GM12878 (cell line): ENCODE measurements around the gene PIK3C2B. TPM values are rescaled to one million over a fixed set of nuclear protein-coding genes. Genes with fewer than 3 reads are reported as not detected.

ENCODE experiments used
- ATF7 ChIP-seq: fragments of 450-650 bp; IDR thresholded peaks from 2 replicates; pipeline ENCODE4 v1.6.1; 2016; ENCODE audit warnings: low read depth, mild to moderate bottlenecking
- BCL3 ChIP-seq: IDR thresholded peaks from 2 replicates; pipeline ENCODE4 v1.6.1; 2011; ENCODE audit warnings: borderline replicate concordance, low read depth, mild to moderate bottlenecking, moderate library complexity, low read length; ENCODE audit not compliant: insufficient read depth, poor library complexity, severe bottlenecking
- BRCA1 ChIP-seq: IDR thresholded peaks from 2 replicates; pipeline ENCODE4 v1.6.1; 2011; ENCODE audit warnings: low read depth, low read length, improper control_type of control experiment
- CBX5 ChIP-seq: sonication (generic); IDR thresholded peaks from 2 replicates; pipeline ENCODE4 v1.6.1; 2016; ENCODE audit warnings: low read depth, moderate library complexity, mild to moderate bottlenecking, inconsistent platforms
- CHD2 ChIP-seq: IDR thresholded peaks from 2 replicates; pipeline ENCODE4 v1.6.1; 2011; ENCODE audit warnings: low read depth, low read length, improper control_type of control experiment, borderline replicate concordance
- CREM ChIP-seq: IDR thresholded peaks from 2 replicates; pipeline ENCODE4 v1.6.1; 2014; ENCODE audit warnings: antibody characterized with exemption, low read depth
- EP300 ChIP-seq, 2 experiments: fragments of 150-350 bp in 1 of 2; IDR thresholded peaks; 2 replicates each; pipeline ENCODE4 v1.6.1; 2011 to 2012; ENCODE audit warnings: low read depth in 2 of 2, low read length in 2 of 2, borderline replicate concordance in 1 of 2, improper control_type of control experiment in 1 of 2, inconsistent platforms in 1 of 2; ENCODE audit not compliant: control insufficient read depth in 1 of 2
- FOXK2 ChIP-seq: fragments of 450-650 bp; IDR thresholded peaks from 2 replicates; pipeline ENCODE4 v1.6.1; 2017; ENCODE audit warnings: mild to moderate bottlenecking, moderate library complexity
- FOXM1 ChIP-seq: IDR thresholded peaks from 2 replicates; pipeline ENCODE4 v1.6.1; 2012; ENCODE audit warnings: low read depth, mild to moderate bottlenecking, inconsistent platforms, low read length, moderate library complexity
- HCFC1 ChIP-seq: fragments of 150-350 bp; IDR thresholded peaks from 2 replicates; pipeline ENCODE4 v1.6.1; 2014; ENCODE audit warnings: low read length
- IKZF2 ChIP-seq, 2 experiments: fragments of 450-650 bp; IDR thresholded peaks; 2 replicates each; pipeline ENCODE4 v1.6.1; 2017; ENCODE audit warnings: mild to moderate bottlenecking in 2 of 2, moderate library complexity in 2 of 2
- JUNB ChIP-seq: IDR thresholded peaks from 2 replicates; pipeline ENCODE4 v1.6.1; 2016; ENCODE audit warnings: antibody characterized with exemption, mild to moderate bottlenecking
- KLF5 ChIP-seq: fragments of 450-650 bp; IDR thresholded peaks from 2 replicates; pipeline ENCODE4 v1.6.1; 2014; ENCODE audit warnings: mild to moderate bottlenecking; ENCODE audit not compliant: partially characterized antibody
- MEF2B ChIP-seq: fragments of 450-650 bp; IDR thresholded peaks from 2 replicates; pipeline ENCODE4 v1.6.1; 2018; ENCODE audit warnings: mild to moderate bottlenecking, moderate library complexity; ENCODE audit not compliant: partially characterized antibody, poor library complexity, severe bottlenecking
- MXI1 ChIP-seq: fragments of 150-350 bp; IDR thresholded peaks from 2 replicates; pipeline ENCODE4 v1.6.1; 2011; ENCODE audit warnings: low read depth, mild to moderate bottlenecking, inconsistent platforms, low read length, improper control_type of control experiment
- MYC ChIP-seq: IDR thresholded peaks from 2 replicates; pipeline ENCODE4 v1.6.1; 2011; ENCODE audit warnings: mild to moderate bottlenecking, low read length, moderate library complexity, inconsistent platforms; ENCODE audit not compliant: insufficient read depth, insufficient replicate concordance, insufficient read length, severe bottlenecking
- PAX5 ChIP-seq: IDR thresholded peaks from 2 replicates; pipeline ENCODE4 v1.6.1; 2011; ENCODE audit warnings: low read depth, low read length, borderline replicate concordance
- PML ChIP-seq: IDR thresholded peaks from 2 replicates; pipeline ENCODE4 v1.6.1; 2012; ENCODE audit warnings: low read length, inconsistent platforms
- RELA ChIP-seq: fragments of 450-650 bp; IDR thresholded peaks from 2 replicates; pipeline ENCODE4 v1.8.0; 2014; ENCODE audit warnings: borderline replicate concordance; ENCODE audit not compliant: partially characterized antibody
- SMAD5 ChIP-seq: IDR thresholded peaks from 2 replicates; pipeline ENCODE4 v1.6.1; 2016; ENCODE audit warnings: antibody characterized with exemption, low read depth
- SMARCA5 ChIP-seq: fragments of 450-650 bp; IDR thresholded peaks from 2 replicates; pipeline ENCODE4 v1.6.1; 2017; ENCODE audit warnings: mild to moderate bottlenecking
- SREBF2 ChIP-seq: IDR thresholded peaks from 2 replicates; pipeline ENCODE4 v1.6.1; 2012; ENCODE audit warnings: mild to moderate bottlenecking, low read length
- TBL1XR1 ChIP-seq: IDR thresholded peaks from 2 replicates; pipeline ENCODE4 v1.6.1; 2012; ENCODE audit warnings: low read depth, low read length, improper control_type of control experiment
- ZNF207 ChIP-seq: fragments of 450-650 bp; IDR thresholded peaks from 2 replicates; pipeline ENCODE4 v1.6.1; 2014; ENCODE audit warnings: antibody characterized with exemption, mild to moderate bottlenecking, borderline replicate concordance
- ZNF384 ChIP-seq: IDR thresholded peaks from 2 replicates; pipeline ENCODE4 v1.6.1; 2012; ENCODE audit warnings: low read depth, mild to moderate bottlenecking, low read length, improper control_type of control experiment, borderline replicate concordance
- ZSCAN29 ChIP-seq: fragments of 450-650 bp; IDR thresholded peaks from 2 replicates; pipeline ENCODE4 v1.6.1; 2017; ENCODE audit warnings: mild to moderate bottlenecking, moderate library complexity
- polyA plus RNA-seq, 11 experiments: library from polyadenylated mRNA; depleted of rRNA in 4 of 11; unstranded in 6 of 11; stranded (reverse) in 5 of 11; fragments of >200 nt; fragmentation: Nextera tagmentation in 4 of 11; fragmentation: Illumina TruSeq in 1 of 11; extraction: Ambion mirVana in 4 of 11; extraction: Trizol in 1 of 11; gene quantifications; 1 replicate in 1 of 11; 2 replicates in 10 of 11; pipeline versions ENCODE4 v1.2.1 to v1.2.3, GENCODE V29; 2011 to 2016; ENCODE audit warnings: inconsistent platforms in 2 of 11, missing spikeins in 2 of 11, low read depth in 1 of 11
- total RNA-seq, 4 experiments: library from RNA; depleted of rRNA in 3 of 4; stranded (reverse); fragments of >200 nt in 3 of 4; fragmentation: Illumina TruSeq in 1 of 4; extraction: Trizol in 1 of 4; gene quantifications; 2 replicates each; pipeline versions ENCODE4 v1.2.1 to v1.2.3, GENCODE V29; 2013 to 2021
- TF ChIP-seq, protein P1 (sequence below): fragments of 450-650 bp; IDR thresholded peaks from 2 replicates; pipeline ENCODE4 v1.6.1; 2016; ENCODE audit warnings: mild to moderate bottlenecking, moderate library complexity, borderline replicate concordance

PIK3C2B gene
- total and polyA plus RNA-seq, 10 of the 15 experiments (the other 5 are each of a cell fraction or from before 2014, with no cell fraction given) = 2.2 to 38.1 (median 11.4) TPM

DNA sequence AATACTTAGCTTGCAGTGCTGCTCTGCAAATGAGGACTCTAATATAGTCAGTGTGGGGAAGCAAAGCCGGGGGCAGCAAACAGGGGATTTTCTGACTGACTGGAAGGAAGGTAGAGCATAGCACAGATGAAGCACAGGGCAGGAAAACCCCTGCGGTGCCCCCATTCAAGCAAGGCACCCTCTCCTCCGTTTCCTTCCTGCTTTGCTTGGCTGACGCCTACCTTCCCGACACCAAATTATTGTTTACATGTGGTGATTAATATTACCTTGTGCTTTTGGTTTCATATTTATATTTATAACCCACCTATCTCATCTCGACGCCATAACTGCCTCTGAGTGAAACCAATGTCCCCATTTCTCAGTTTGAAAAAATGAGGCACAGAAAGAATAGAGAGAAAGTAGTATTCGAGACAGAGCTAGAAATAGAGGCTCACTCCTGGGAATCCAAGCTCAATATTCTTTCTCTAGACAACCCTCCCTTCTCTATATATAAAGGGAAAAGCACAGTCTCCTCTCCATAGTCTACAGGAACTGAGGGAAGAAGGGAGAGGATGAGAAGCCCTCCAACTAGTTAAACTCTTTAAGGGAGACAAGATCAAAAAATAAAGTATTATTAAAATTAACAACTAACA, 41.3 kb downstream of the PIK3C2B start (continued):
- TF ChIP-seq FOXM1 (peak; percentile 60; the same call in 1 of the 2 replicates), ZNF207 (no peak), MYC (no peak), SMARCA5 (peak; percentile 95), BCL3 (peak; percentile 35), ATF7 (peak; percentile 86), JUNB (peak; percentile 56), KLF5 (peak; percentile 80), RELA (peak; percentile 89), MXI1 (peak; percentile 31; the same call in 1 of the 2 replicates), EP300 (IDR thresholded peaks at IDR 0.05; ENCODE audit: borderline replicate concordance in 1 of 2, control insufficient read depth in 1 of 2, low read depth in 2 of 2, low read length in 2 of 2) (no peak; a peak in 1 of 4 replicates), SMAD5 (no peak), CREM (peak; percentile 67; the same call in 1 of the 2 replicates), BRCA1 (no peak), TBL1XR1 (peak; percentile 88; the same call in 1 of the 2 replicates), CBX5 (0 out of 2 replicates have a peak, but pooled peaks have one; percentile 52), PML (0 out of 2 replicates have a peak, but pooled peaks have one; percentile 38), SREBF2 (no peak), FOXK2 (peak; percentile 81), HCFC1 (no peak), PAX5 (peak; percentile 50; the same call in 1 of the 2 replicates), CHD2 (peak; percentile 43; the same call in 1 of the 2 replicates), MEF2B (peak; percentile 64), ZNF384 (peak; percentile 30; the same call in 1 of the 2 replicates), IKZF2 (IDR thresholded peaks at IDR 0.05) (peak; percentile 73 to 79), ZSCAN29 (no peak)
- TF ChIP-seq, protein P1, sequence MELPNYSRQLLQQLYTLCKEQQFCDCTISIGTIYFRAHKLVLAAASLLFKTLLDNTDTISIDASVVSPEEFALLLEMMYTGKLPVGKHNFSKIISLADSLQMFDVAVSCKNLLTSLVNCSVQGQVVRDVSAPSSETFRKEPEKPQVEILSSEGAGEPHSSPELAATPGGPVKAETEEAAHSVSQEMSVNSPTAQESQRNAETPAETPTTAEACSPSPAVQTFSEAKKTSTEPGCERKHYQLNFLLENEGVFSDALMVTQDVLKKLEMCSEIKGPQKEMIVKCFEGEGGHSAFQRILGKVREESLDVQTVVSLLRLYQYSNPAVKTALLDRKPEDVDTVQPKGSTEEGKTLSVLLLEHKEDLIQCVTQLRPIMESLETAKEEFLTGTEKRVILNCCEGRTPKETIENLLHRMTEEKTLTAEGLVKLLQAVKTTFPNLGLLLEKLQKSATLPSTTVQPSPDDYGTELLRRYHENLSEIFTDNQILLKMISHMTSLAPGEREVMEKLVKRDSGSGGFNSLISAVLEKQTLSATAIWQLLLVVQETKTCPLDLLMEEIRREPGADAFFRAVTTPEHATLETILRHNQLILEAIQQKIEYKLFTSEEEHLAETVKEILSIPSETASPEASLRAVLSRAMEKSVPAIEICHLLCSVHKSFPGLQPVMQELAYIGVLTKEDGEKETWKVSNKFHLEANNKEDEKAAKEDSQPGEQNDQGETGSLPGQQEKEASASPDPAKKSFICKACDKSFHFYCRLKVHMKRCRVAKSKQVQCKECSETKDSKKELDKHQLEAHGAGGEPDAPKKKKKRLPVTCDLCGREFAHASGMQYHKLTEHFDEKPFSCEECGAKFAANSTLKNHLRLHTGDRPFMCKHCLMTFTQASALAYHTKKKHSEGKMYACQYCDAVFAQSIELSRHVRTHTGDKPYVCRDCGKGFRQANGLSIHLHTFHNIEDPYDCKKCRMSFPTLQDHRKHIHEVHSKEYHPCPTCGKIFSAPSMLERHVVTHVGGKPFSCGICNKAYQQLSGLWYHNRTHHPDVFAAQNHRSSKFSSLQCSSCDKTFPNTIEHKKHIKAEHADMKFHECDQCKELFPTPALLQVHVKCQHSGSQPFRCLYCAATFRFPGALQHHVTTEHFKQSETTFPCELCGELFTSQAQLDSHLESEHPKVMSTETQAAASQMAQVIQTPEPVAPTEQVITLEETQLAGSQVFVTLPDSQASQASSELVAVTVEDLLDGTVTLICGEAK = no peak; the same call in 1 of the 2 replicates
